NCI-H146 treated with DMSO at 0.1 percent for 48 hours (cell line): ENCODE data around the gene PICK1.
"Not testable (repeated sequence)": the region's sequence is repeated elsewhere in the genome, so short reads cannot be mapped to it uniquely, and the experiment has no call there.

Experiments used
- DNase-seq: peaks from one replicate; lab custom pipeline; 2025; ENCODE audit not compliant: unreplicated experiment; lab: John Stamatoyannopoulos, UW

Gene PICK1

DNA sequence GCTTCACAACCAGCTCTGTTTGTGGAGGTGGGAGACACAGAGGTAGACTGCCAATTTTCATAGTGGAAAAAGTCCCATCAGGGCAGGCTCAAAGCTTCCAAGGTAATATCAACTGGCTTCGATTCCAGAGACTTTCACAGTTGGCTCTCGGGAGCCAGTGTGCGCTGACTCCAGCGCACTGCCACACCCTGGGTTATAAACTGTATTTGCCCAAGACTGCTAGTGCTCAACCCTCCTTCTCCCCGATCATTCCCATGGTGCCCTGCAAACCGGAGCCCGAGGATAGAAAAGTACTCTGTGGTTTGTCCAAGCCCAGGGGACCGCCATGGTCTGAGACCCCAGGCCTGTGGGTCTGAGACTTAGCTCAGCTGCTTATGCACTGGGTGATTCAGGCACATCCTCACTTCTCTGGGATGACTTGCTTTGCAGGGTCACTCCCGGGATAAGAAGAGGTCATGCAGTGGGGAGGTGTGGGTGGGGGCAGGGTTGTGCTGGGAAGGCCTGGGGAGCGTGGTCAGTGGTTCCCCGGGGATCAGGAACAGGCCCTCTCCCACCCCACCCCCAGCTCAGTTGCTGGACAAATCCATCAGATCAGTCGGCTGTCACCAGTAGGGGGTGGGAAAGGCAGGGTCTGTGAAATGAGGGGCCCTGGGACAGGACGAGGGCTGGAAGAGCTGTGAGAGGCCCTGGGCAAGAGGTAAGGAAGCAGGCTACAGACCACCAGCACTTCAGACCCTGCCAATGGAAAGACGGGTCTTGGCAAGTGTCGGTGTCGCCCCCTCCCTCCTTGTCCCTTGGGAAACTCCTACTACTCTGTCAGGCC is 26.7 kb upstream of the PICK1 start:
- no peak for DNase-seq

DNA sequence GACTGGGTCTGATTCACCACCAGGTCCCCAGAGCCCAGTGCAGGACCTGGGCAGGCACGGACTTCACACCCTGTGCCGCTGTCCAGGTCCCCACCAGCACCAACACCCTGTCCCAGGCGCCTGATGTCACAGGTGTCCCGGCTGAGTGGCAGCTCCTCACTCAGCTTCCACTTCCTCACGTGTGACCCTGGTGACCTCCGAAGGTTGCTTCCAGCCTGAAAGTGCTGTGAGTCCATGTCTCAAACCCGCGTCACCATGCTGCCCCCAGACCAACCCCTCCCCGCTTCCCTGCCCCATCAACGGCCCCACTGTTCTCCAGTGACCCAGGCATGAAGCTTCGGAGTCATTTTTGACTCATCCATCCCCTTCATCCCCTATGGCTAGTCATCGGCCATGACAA is 25.7 kb upstream of the PICK1 start:
- no peak for DNase-seq

DNA sequence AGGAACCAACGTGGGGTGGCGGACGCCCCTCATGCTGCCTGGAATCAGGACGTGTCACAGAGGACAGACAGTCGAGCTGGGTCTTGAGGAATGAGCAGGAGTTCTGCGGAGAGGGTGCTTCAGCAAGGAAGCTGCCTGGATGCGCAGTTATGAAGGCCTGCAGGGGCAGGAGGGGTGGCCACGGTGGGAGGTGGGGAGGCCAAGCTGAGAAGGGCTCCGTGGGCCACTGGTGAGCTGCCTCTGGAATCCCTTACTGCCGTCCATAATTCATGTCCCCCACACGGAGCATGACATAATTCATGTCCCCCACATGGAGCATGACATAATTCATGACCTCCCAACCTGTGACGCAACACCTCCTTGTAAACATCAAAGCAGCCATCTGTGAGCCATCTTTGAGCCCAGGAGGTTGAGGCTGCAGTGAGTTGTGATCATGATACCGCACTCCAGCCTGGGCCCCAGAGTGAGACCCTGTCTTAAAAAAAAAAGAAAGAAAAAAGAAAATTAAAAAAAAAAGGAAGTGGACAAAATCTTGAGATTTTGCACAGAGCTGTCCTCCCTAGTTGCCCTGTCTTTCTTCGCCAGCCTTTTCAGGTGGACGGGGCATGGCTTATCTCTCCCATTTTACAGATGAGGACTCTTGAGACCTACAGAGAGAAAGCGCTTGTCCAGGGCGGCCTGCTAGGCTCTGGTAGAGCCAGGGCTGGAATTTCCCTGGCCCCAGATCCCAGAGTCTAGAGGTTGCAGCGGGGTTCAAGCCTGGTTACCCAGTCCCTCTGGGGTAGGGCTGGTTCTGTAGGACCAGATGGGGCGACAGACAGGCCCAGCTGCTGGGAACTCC is 24.3 kb upstream of the PICK1 start:
- no peak for DNase-seq

DNA sequence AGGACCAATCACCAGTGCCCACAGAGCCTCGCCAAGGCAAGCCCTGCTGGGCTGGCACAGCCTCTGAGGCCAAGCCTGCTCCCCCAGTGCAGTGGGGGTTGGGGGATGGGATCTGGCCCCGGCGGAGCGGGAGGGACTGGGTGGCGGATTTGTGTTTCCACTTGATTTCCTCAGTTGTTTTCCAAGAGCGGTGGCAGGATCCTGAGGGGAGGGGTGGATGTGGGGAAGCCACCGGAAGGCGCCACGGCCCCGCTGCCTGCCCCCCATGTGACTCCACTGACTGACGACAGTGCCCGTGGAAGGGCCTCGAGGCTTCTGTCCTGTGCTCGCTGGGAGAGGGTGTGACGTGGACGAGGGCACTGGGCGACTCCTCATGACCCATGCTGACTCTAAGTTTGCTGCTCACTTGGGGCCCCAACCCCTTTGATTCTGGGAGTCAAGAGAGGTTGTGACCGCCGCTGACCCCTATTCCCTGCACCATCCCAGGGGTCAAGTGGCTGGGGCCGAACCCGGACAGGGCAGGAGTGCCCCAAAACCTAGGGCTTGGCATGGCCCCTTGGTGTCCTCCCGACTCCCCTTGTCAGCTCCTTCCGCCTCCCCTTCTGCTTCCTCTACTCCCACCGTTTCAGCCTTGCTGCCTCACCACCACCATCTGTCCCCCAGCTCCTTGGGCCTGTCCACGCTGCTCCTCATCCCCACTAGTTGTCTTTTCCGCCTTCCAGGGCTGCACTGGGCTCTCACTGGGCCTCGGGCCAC is 23.5 kb upstream of the PICK1 start:
- DNase-seq = no peak

DNA sequence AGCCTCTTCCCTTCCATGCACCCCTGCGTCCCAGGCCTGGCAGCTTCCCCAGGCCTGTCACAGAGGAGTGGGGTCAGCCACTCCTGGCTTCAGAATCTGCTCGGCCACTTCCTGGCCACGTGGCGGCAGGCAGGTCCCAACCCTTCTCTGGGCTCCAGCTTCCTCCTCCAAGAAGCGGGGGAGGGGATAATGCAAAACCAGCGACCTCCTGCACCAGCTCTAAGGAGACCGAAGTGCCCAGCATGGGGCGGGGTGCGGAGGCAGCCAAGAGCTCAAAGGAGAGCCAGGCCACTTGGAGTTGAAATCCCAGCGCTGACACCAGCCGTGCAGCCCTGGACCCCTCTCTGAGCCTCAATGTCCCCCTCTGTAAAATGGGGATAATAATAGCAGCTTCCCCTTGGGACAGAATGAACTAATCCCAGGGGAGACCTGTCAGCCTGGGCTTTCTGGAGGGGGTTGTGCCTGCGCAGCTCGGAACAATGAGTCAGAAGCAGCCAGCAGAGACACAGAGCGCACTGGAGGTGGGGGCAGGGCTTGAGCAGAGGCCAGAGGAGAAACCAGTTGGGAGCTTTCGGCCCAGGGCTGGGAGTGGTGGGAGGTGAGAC is 22.8 kb upstream of the PICK1 start:
- no peak for DNase-seq

DNA sequence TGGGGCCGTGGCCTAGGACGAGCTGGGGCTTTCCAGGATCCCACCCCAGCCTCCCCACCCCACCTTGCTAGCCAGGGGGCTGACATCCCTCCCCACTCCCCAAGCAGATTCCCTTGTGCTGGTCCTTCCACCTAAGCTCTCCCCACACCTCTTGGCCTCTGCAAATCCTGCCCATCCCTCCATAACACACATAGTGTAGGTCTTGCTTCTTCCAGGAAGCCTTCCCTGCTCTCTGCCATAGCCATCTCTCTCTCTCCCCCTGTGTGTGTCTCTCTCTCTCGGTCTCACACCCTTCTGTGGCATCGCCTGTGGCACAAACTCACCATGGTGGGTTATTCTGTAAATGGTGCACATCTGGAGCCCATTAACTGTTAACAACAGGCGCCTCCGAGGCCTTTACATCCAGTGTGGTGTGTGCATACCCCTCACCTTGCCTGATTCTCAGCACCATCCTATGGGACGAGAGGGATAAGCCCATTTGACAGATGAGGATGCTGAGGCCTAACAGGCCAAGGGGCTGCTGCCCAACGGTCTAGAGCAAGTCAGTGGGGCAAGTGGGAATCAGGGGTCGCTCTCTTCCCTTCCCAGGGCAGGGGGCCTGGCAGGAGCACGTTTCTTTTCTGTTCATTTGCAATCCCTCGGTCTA is 22.2 kb upstream of the PICK1 start:
- no peak for DNase-seq

DNA sequence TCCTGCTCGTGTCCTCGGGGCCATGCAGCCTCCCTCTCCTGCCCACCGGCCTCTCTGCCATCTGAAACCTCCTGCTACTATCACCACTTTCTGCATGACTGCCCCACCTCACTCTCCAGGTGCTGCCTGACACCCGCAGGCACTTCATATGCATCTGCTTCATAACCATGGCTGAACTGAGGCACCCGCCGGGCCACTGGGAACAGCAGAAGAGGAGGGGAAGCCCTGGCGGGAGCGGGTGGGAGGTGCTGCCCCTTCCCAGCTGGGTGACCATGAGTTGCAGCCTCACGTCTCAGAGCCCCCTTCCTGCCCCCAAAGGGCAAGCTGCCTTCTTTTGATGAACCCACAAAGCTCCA is 21.7 kb upstream of the PICK1 start:
- DNase-seq = no peak

DNA sequence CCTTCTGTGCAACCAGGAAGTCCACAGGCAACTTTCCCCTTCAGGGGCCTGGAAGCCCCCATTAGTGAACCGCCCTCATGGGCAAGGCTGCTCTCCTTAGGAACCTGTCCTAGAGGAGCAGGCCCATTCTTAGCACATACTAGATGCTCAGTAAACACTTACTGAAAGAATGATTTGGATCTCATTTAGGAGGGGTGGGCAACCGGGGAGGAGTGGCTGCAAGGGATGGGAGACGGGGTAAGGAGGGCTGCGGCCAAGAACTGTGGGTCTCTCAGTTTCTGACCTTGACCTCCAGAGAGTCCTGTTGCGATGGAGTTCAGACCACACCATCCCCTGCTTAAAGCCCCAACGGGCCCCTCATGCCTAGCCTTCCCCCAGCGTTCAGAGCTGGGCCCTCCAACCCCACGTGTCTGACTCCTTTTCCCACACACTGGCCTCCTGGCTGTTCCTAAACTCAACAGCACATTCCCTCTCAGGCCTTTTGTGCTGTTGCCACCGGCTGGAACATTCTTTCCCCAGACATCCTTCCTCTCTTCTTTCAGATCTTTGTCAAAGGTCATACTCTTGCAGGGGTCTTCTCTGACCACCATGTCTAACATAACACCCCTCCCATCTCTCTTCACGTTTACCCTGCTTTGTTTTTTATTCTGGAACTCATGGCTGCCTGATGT is 20.7 kb upstream of the PICK1 start:
- no peak for DNase-seq

DNA sequence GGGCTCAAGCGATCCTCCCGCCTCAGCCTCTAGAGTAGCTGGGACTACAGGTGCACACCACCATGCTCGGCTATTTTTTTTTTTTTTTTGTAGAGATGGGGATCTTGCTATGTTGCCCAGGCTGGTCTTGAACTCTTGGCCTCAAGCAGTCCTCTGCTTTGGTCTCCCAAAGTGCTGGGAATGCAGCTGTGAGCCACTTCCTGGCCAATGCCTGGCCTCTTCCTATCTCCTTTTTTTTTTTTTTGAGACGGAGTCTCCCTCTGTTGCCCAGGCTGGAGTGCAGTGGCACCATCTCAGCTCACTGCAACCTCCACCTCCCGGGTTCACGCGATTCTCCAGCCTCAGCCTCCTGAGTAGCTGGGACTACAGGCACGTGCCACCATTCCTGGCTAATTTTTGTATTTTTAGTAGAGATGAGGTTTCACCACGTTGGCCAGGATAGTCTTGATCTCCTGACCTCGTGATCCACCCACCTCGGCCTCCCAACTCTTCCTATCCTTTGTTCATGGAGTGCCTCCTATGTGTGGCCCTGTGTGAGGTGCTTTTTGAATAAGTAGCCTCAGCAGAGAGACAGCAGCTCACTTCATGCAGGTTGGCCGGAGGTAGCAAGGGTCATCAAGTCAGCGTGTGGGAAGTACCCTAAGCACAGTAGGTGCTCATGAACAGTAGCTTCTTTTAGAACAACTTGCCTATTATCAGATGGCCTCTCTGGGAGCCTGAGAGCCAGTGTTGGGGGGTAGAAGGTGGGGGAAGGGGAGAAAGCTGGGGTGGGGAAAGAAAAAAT is 19.6 kb upstream of the PICK1 start:
- DNase-seq = not testable (repeated sequence)

DNA sequence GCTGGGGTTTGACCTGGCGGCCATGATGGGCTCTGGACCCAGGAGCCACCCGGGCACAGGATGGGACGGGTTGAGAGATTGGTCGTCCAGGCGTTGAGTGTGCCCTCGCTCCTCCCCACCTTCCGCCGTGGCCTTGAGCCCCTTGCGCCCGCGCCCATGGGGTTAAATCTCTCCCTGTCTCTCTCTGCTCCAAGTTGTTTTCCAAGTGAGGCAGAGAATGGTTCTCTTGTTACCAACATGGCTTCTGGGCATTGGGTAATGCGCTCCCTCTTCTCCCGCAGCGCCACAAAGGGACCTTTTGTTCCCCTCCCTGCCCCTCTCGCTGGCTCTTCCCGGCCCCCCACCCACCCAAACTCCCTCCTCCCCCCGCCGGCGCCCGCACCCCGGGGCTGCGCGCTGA is 18.8 kb upstream of the PICK1 start:
- DNase-seq = no peak

DNA sequence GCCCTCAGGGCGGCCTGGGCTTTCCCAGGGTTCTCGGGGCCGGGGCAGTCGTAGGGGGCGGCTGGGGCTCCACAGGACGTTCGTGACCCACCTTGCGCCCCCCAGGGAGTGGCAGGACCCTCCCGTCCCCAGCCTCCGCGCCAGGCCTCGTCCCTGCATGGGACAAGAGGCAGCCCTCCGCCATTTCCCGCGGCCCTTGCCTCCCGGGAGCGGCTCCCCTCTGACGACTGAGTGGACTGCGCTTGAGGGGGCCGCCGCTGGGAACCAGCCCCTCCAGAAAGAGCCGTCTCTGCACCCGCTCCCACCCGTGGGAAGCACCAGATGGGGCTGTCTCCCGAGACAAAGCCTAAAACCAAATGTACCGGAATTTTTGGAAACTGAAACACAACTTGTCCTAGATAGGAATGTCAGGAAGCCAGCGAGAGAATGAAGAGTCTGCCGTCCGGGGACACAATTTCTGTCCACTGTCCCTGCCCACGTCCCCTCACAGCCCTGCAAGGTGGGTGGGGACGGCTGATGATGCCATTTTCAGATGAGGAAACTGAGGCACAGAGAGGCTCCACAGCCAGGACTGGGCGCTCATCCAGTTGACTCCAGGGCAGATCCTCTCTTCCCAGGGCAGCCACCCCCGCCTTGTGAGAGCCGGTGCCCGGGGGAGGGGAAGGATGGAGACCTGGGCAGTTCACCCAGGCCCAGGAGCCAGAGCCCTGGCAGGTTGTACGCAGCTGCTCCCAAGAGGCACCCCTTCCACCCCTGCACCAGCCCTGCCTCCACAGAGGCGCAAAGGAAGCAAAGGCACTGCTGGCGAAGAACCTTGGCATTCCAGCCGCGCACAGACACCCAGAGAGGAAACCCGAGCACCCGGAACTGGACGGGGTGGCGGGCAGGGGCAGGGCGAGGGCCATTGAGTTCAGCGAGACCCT is 18.1 kb upstream of the PICK1 start:
- no peak for DNase-seq

DNA sequence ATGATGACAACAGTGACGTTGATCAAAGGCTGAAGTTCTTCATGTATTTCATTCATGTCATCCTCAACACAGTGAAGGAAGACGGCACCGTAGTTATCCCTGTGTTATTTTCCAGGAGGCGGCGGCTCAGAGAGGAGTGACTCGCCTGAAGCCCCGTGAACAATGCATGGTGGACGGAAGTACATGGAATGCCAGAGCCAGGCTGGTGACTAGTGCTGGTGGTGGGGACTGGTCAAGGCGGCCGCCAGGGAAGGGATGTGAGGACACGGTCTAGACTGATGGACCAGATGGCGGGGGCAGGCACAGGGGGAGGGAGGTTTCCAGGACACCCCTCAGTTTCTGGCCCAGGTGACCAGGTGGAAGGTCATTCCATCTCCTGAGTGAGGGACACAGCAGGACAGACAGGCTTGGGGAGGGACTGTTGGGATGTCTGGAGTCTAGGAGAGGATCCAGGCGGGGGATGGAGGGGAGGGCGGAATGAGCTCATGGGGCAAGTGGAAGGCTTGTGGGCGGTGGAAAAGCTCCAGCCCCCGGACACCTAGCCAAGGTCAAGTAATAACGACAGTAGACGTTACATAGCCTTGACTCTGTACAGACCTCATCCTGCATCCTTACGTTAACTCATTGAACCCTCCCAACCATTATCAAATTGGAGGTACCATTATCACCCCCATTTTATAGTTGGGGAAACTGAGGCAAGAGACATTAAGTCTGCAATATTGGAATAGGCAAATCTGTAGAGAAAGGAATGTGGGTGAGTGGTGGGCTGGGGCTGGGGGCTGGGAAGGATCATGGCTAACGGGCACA is 16.0 kb upstream of the PICK1 start:
- no peak for DNase-seq

DNA sequence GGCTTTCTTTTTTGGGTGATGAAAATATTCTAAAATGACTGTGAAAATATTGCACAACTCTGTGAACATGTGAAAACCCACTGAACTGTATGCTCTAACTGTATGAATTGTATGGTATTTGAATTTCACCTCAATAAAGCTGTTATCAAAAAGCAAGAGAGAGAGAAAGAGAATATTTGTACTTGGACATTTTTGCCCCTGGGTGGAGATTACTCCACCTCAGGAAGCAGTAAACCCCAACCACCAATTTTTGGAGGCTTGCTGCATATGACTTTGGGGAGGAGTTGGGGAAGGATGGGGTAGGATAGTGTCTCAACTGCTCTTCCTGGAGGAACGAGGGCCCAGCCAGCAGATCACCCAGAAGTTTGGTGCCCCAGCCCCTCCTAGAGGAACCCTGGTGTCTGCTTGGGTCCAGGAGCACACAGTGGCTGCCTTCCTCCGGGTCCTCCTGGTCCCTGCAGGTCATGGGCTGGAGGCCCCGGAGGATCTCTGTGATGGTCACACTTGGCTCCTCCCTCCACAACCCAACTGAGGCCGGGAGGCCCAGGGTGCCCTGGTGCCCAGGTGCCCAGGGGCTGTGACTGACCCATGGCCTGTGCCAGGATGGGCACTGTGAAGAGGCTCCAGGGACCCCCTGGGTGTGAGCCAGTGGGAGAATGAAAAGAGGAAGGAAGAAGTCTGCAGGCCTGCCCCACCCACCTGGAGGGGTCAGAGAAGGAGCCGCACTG is 15.3 kb upstream of the PICK1 start:
- no peak for DNase-seq

DNA sequence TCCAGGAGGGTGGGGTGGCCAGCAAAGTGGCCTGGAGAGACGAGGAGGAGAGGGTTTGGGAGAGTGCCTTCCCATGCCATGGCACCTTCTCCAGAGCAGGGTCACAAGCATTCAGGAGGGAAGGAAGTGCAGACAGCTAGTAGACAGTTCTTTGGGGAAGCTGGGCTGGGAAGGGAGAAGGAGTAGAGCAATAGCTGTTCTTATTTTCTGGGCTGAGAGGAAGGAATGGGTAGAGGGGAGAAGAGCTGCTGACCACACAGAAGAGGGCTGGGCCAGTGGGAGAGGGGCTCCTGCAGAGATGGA is 14.8 kb upstream of the PICK1 start:
- no peak for DNase-seq

DNA sequence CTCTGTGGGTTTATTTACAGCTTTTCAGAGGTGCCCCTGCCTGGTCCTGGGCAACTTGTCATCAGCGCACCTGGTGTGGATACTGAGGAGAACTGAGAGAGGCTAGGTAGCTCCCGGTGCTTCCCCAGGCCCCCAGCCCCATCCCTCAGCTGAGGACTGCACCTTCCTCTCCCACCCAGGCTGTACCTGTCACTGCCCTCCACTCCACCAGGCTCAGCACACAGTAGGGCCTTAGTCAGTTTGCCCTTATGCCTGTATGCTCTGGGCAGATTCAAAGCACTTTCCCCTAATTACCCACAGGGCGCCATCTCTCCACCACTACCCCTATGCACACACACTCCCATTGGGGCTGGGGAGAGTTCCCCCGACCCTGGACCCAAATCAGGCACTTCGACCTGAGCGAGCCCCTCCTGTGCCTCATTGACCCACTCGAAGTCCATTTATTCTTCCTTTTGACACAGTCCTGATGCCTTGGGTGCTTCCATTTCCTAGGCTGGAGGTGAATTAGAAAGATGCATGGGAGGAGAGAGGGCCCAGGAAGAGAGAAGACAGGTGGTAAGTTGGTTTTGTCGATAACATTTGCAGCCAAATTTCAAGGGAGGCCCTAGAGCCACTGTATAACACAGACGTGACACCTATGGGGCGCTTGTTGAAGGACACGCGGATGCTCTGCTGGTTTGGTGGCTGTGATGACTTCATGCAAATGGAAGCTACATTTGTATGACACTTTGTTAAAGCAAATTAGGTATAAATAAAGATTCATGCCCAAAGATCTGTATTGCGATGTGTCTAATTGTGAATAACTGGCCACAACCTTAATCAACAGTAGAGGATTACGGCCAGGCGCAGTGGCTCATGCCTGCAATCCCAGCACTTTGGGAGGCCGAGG is 13.8 kb upstream of the PICK1 start:
- no peak for DNase-seq

DNA sequence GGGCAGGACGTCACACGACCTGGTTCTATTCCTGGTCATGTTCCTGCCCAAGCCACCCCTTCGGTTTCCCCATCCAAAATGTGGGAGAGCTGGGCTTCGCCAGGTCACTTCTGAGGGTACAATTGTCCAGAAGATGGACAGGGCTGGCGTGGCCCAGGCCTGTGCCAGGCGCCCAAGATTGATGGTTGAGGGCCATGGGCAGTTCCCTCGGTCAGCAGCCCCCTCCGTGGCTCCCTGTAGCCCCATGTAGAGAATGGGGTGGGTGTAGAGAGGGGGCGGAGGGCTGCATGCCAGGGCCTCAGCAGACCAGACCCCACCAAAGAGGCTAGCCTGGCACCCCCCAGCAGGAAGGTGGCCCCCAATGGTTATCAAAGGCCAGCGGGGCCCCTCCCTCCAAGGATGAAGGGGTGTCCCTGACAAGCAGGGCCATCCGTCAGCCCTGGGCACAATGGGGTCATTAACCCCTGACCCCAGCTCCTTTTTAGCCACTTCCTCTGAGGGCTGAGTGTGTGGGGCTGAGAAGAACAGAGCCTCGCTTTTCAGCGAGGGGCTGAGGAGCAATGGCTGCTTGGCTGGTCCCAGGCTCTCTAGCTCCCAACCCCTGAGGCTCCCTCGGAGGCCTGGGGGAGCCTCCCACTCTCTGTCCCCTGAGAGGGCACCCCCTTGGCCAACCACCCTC is 11.0 kb upstream of the PICK1 start:
- no peak for DNase-seq
